Endodermal cell (in vitro differentiated cells): ENCODE data around the gene WIPI1. TPM values are rescaled to one million over a fixed set of nuclear protein-coding genes. Genes with fewer than 3 reads are reported as not detected.

Experiments used
- DNase-seq: peaks from one replicate; pipeline ENCODE4 v3.0.0-alpha.2; 2017
- H3K27ac ChIP-seq: 2 replicates; pipeline ENCODE4 v1.5.1; 2013; ENCODE audit warnings: mild to moderate bottlenecking, low read depth, low read length, moderate library complexity
- H3K27me3 ChIP-seq: 2 replicates; pipeline ENCODE4 v1.6.1; 2013; ENCODE audit warnings: mild to moderate bottlenecking, low read length, moderate library complexity; ENCODE audit not compliant: insufficient read depth, control insufficient read depth, poor library complexity, severe bottlenecking
- H3K36me3 ChIP-seq: 2 replicates; pipeline ENCODE4 v1.7.0; 2013; ENCODE audit warnings: mild to moderate bottlenecking, low read length, moderate library complexity; ENCODE audit not compliant: control insufficient read depth, insufficient read depth
- H3K4me1 ChIP-seq: one replicate; pipeline ENCODE4 v1.7.0; 2013; ENCODE audit warnings: low read length; ENCODE audit not compliant: control insufficient read depth, insufficient read depth
- H3K4me3 ChIP-seq: 2 replicates; pipeline ENCODE4 v1.5.1; 2013; ENCODE audit warnings: mild to moderate bottlenecking, low read length, moderate library complexity
- H3K9ac ChIP-seq: 2 replicates; pipeline ENCODE4 v1.6.1; 2013; ENCODE audit warnings: mild to moderate bottlenecking, low read length, moderate library complexity; ENCODE audit not compliant: poor library complexity, severe bottlenecking; ENCODE audit errors: extremely low read depth
- H3K9me3 ChIP-seq: 2 replicates; pipeline ENCODE4 v1.6.1; 2013; ENCODE audit warnings: mild to moderate bottlenecking, low read length, moderate library complexity; ENCODE audit not compliant: control insufficient read depth
- H3K27ac Mint-ChIP-seq: 2 replicates; pipeline ENCODE4 v1.8.0; 2020; ENCODE audit warnings: mixed read lengths
- H3K27me3 Mint-ChIP-seq: 2 replicates; pipeline ENCODE4 v1.8.0; 2021; ENCODE audit warnings: mild to moderate bottlenecking, mixed read lengths; ENCODE audit not compliant: insufficient read depth
- H3K36me3 Mint-ChIP-seq: 2 replicates; pipeline ENCODE4 v1.8.0; 2020; ENCODE audit warnings: low read depth, mixed read lengths
- H3K4me1 Mint-ChIP-seq: 2 replicates; pipeline ENCODE4 v1.8.0; 2020; ENCODE audit warnings: mixed read lengths
- H3K4me3 Mint-ChIP-seq: 2 replicates; pipeline ENCODE4 v1.8.0; 2020; ENCODE audit warnings: mild to moderate bottlenecking, moderate library complexity, mixed read lengths
- H3K9me3 Mint-ChIP-seq: 2 replicates; pipeline ENCODE4 v1.8.0; 2020; ENCODE audit warnings: mild to moderate bottlenecking, mixed read lengths
- WGBS, 2 experiments: methylation state at CpG; one replicate each; pipeline versions ENCODE4 v1.1.5 to v1.1.7; 2013; ENCODE audit warnings: missing lambda C conversion rate in 2 of 2, mixed read lengths in 1 of 2; ENCODE audit not compliant: insufficient coverage in 1 of 2, insufficient read length in 1 of 2; 5-methylcytosine and 5-hydroxymethylcytosine counted together
- total RNA-seq, 2 donors: library from RNA; stranded (reverse); fragmentation: NEBNext Ultra II Directional in 1 of 2; extraction: Animal tissue kit (Norgen Biotek cat#: 25700) in 1 of 2; gene quantifications; 2 replicates in 1 of 2; 3 replicates in 1 of 2; pipeline ENCODE4 v1.2.1, GENCODE V29; 2021
- TF ChIP-seq, protein P1 (sequence below): fragments of 200-600 bp; sonication (generic); conservative IDR thresholded peaks from 2 replicates; pipeline ENCODE4 v1.5.0; 2021; ENCODE audit warnings: antibody characterized with exemption, mild to moderate bottlenecking

WIPI1 gene
- total RNA-seq, 2 donors from 2014 or later = 32.0 to 39.5 TPM

DNA sequence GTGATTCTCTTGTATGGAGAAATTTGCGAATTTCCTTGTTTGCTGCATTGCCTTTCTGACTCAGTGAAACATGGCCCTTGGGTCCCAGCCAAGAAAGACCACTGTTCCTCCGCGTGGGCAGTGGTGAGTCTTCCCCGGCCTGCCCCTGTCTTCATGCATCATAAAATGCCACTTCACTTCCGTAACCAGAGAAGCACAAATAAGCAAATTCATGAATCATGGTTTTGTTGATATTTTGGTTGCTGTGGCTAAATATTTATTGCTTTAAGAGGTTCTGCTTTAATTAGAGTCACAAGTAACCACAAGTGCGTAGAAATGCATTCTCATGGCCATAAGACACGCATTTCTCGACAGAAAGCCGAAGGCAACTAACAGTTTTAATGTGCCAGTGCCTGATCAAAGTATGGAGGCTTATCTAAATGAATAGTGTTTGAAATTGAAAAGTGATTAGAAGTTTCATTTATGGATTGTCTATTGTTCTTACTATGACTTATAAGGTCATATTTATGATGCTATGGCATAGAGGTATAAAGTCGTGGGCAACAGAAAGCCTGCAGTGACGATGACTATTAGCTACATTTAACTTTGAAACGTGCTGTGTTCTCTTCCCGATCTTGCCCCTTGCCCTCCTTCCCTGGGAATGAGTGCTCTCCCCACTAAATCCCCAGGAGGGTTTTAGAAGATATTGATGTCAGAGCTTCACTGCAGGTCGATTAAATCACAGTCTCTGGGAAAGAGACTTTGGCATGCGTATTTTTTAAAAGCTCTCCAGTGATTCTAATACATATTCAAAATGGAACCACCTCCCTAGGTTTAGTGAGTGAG is 76.0 kb downstream of the WIPI1 start:
- no peak overlapping the region for H3K9ac ChIP-seq
- Mint-ChIP-seq H3K9me3 (no peaks in the 10 kb centered on the region), H3K4me3 (no peak overlapping the region), H3K4me1 (peaks cover 15% of the 10 kb centered on the region), H3K27ac (no peak overlapping the region), H3K36me3 (no peaks in the 10 kb centered on the region), H3K27me3 (no peaks in the 10 kb centered on the region)
- TF ChIP-seq, protein P1, sequence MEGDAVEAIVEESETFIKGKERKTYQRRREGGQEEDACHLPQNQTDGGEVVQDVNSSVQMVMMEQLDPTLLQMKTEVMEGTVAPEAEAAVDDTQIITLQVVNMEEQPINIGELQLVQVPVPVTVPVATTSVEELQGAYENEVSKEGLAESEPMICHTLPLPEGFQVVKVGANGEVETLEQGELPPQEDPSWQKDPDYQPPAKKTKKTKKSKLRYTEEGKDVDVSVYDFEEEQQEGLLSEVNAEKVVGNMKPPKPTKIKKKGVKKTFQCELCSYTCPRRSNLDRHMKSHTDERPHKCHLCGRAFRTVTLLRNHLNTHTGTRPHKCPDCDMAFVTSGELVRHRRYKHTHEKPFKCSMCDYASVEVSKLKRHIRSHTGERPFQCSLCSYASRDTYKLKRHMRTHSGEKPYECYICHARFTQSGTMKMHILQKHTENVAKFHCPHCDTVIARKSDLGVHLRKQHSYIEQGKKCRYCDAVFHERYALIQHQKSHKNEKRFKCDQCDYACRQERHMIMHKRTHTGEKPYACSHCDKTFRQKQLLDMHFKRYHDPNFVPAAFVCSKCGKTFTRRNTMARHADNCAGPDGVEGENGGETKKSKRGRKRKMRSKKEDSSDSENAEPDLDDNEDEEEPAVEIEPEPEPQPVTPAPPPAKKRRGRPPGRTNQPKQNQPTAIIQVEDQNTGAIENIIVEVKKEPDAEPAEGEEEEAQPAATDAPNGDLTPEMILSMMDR = no peak
- no peaks in the 10 kb centered on the region for H3K4me1 ChIP-seq
- H3K27ac ChIP-seq = no peak overlapping the region
- H3K9me3 ChIP-seq = no peaks in the 10 kb centered on the region
- H3K4me3 ChIP-seq = no peak overlapping the region
- H3K27me3 ChIP-seq = no peaks in the 10 kb centered on the region
- no peaks in the 10 kb centered on the region for H3K36me3 ChIP-seq
- DNase-seq = no peak
- 94 to 95% methylated on average over 8 to 15 of the region's 15 CpGs for WGBS, 2 experiments

DNA sequence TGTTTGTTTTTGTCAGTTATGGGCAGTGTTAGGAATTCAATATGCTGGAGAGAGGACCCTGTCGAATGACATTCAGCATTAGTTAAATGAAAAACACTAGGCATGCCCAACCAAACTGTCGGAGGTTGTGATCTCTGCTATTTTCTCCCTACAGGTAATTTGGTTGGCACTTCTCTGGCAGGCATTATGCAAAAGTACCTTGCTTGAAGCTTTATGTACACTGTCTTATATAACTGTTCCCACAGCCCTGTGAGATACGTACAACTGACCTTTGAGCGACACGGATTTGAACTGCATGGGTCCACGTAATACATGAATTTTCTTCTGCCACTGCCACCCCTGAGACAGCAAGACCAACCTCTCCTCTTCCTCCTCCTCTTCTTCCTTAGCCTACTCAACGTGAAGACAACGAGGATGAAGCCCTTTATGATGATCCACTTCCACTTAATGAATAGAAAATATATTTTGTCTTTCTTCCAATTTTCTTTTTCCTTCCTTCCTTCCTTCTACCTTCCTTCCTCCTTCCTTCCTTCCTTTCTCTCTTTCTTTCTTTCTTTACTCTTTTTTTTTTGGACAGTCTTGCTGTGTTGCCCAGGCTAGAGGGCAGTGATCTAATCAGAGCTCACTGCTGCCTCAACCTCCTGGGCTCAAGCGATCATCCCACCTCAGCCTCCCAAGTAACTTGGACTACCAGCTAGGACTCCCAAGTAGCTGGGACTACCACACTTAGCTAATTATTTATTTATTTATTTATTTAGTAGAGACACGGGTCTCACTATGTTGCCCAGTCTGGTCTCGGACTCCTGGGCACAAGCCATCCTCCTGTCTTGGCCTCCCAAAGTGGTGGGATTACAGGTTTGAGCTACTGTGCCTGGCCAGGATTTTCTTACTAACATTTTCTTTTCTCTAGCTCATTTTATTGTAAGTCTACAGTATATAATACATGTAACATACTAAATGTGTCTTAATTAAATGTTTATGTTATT is 77.3 kb downstream of the WIPI1 start:
- Mint-ChIP-seq H3K27me3 (no peaks in the 10 kb centered on the region), H3K36me3 (no peaks in the 10 kb centered on the region), H3K9me3 (no peaks in the 10 kb centered on the region), H3K4me3 (no peak overlapping the region), H3K4me1 (peaks cover 15% of the 10 kb centered on the region), H3K27ac (no peak overlapping the region)
- no peak for DNase-seq
- Histone ChIP-seq H3K4me3 (no peak overlapping the region), H3K36me3 (no peaks in the 10 kb centered on the region), H3K9me3 (no peaks in the 10 kb centered on the region), H3K9ac (no peak overlapping the region), H3K4me1 (no peaks in the 10 kb centered on the region), H3K27ac (no peak overlapping the region), H3K27me3 (no peaks in the 10 kb centered on the region)
- 89 to 94% methylated on average over 8 to 11 of the region's 11 CpGs for WGBS, 2 experiments
- TF ChIP-seq, protein P1 = no peak

DNA sequence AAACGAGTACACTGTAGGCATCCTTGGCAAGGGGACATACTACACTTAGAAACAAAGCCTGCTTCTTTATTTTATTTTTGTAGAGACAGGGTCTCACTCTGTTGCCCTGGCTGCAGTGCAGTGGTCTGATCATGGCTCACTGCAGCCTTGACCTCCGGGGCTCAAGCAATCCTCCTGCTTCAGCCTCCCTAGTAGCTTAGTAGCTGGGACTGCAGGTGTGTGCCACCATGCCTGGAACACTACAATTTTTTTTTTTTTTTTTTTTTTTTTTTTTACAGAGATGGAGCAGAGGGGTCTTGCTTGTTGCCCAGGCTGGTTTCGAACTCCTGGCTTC is 78.2 kb downstream of the WIPI1 start:
- WGBS, 2 experiments = 89 to 100% methylated on average over 1 to 3 of the region's 3 CpGs
- Histone ChIP-seq H3K4me3 (no peak overlapping the region), H3K4me1 (no peaks in the 10 kb centered on the region), H3K27ac (no peak overlapping the region), H3K36me3 (no peaks in the 10 kb centered on the region), H3K27me3 (no peaks in the 10 kb centered on the region), H3K9me3 (no peaks in the 10 kb centered on the region), H3K9ac (no peak overlapping the region)
- no peak overlapping the region for H3K4me3 Mint-ChIP-seq
- H3K27ac Mint-ChIP-seq = no peak overlapping the region
- H3K36me3 Mint-ChIP-seq = no peaks in the 10 kb centered on the region
- no peak for DNase-seq
- TF ChIP-seq, protein P1 = no peak
- H3K27me3 Mint-ChIP-seq = no peaks in the 10 kb centered on the region
- H3K4me1 Mint-ChIP-seq = peaks cover 15% of the 10 kb centered on the region
- H3K9me3 Mint-ChIP-seq = no peaks in the 10 kb centered on the region
